Thoracic aorta (tissue), 2 donors: Measurements from ENCODE around the gene TOX2. TPM values are rescaled to one million over a fixed set of nuclear protein-coding genes. Genes with fewer than 3 reads are reported as not detected.

ENCODE experiments used
- ATAC-seq: fragments of 150-250 bp; one replicate; pipeline ENCODE4 v1.8.0; 2017; ENCODE audit warnings: low read depth; ENCODE audit not compliant: insufficient number of reproducible peaks, low FRiP score
- DNase-seq: peaks from one replicate; pipeline ENCODE4 v3.0.0-alpha.2; 2020; ENCODE audit warnings: low spot score
- H3K27ac ChIP-seq, 2 donors: fragments of 200-600 bp; sonication (generic); 1 replicate in 1 of 2; 2 replicates in 1 of 2; pipeline ENCODE4 v1.5.1; 2016; ENCODE audit warnings: mild to moderate bottlenecking in 2 of 2, moderate library complexity in 2 of 2
- H3K27me3 ChIP-seq: fragments of 200-600 bp; sonication (generic); replicated peaks from 2 replicates; pipeline ENCODE4 v1.6.0; 2016; ENCODE audit warnings: mild to moderate bottlenecking; ENCODE audit not compliant: insufficient read depth
- H3K36me3 ChIP-seq: fragments of 200-600 bp; sonication (generic); one replicate; pipeline ENCODE4 v1.5.1; 2016
- H3K4me1 ChIP-seq, 2 donors: fragments of 200-600 bp; sonication (generic); 1 replicate in 1 of 2; 2 replicates in 1 of 2; pipeline versions ENCODE4 v1.5.1 to v1.6.0; 2016; ENCODE audit warnings: low read depth in 2 of 2, mild to moderate bottlenecking in 1 of 2; ENCODE audit not compliant: control insufficient read depth in 1 of 2
- H3K4me3 ChIP-seq: fragments of 200-600 bp; sonication (generic); 2 replicates; pipeline ENCODE4 v1.5.1; 2016; ENCODE audit warnings: mild to moderate bottlenecking
- H3K9me3 ChIP-seq: fragments of 200-600 bp; sonication (generic); 2 replicates; pipeline ENCODE4 v1.5.1; 2016
- total RNA-seq, 2 donors: library from RNA; depleted of rRNA; stranded (reverse); fragments of >200 nt; gene quantifications; one replicate each; pipeline versions ENCODE4 v1.1.0 to v1.2.3, GENCODE V29; 2016
- TF ChIP-seq, protein P1 (sequence below): fragments of 200-600 bp; sonication (generic); IDR thresholded peaks from one replicate; pipeline ENCODE4 v1.5.1; 2019; ENCODE audit warnings: antibody characterized with exemption

TOX2 gene
- total RNA-seq, 2 donors from 2014 or later: 4.2 to 14.6 TPM

GRCh38 chr20:43946206-43946491 lies 31.5 kb downstream of the TOX2 start:
- Histone ChIP-seq H3K36me3 (no peaks in the 10 kb centered on the region), H3K4me1 (peaks cover 11 to 22% of the 10 kb centered on the region in 2 donors), H3K27me3 (no peaks in the 10 kb centered on the region), H3K4me3 (no peak overlapping the region), H3K27ac (no peak overlapping the region), H3K9me3 (no peaks in the 10 kb centered on the region)
- TF ChIP-seq, protein P1, sequence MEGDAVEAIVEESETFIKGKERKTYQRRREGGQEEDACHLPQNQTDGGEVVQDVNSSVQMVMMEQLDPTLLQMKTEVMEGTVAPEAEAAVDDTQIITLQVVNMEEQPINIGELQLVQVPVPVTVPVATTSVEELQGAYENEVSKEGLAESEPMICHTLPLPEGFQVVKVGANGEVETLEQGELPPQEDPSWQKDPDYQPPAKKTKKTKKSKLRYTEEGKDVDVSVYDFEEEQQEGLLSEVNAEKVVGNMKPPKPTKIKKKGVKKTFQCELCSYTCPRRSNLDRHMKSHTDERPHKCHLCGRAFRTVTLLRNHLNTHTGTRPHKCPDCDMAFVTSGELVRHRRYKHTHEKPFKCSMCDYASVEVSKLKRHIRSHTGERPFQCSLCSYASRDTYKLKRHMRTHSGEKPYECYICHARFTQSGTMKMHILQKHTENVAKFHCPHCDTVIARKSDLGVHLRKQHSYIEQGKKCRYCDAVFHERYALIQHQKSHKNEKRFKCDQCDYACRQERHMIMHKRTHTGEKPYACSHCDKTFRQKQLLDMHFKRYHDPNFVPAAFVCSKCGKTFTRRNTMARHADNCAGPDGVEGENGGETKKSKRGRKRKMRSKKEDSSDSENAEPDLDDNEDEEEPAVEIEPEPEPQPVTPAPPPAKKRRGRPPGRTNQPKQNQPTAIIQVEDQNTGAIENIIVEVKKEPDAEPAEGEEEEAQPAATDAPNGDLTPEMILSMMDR: no peak
- DNase-seq (no peak), ATAC-seq (no peak)

DNA sequence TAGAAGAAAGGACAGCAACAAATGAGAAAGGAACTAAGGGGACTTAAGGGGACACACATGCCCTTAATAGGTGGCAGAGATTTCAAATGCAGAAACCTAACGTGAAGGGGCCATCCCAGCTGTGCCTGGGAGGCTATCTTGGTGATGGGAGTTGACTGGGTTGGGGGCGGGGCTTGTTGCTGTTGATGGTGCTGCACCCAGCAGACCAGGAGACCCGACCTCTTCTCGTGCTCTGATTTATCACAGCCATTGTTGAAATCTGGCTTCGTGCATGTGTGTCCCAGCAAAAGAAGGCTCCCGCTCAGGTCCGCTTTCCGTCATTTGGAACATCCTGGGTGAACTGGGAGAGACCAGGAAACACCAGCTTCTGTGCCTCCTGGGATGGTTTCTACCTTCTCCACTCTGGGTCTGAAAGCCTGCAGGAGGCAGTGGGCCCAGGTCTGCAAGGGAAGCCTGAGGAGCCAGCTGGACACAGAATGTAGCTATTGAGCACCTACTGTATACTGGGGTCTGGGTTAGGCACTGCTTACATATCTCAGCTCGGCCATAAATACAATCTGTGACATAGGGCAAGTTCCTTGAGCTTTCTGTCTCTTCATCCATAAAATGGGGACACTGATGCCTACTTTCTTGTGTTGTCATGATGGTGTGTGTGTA lies 32.1 kb downstream of the TOX2 start:
- Histone ChIP-seq H3K9me3 (no peaks in the 10 kb centered on the region), H3K36me3 (no peaks in the 10 kb centered on the region), H3K27ac (no peak overlapping the region), H3K4me1 (peaks cover 11 to 16% of the 10 kb centered on the region in 2 donors), H3K27me3 (no peaks in the 10 kb centered on the region), H3K4me3 (no peak overlapping the region)
- DNase-seq (no peak), ATAC-seq (no peak)
- TF ChIP-seq, protein P1: no peak

GRCh38 chr20:43947316-43947710 lies 32.7 kb downstream of the TOX2 start:
- Histone ChIP-seq H3K36me3 (no peaks in the 10 kb centered on the region), H3K4me1 (peaks cover 9 to 11% of the 10 kb centered on the region in 2 donors), H3K9me3 (no peaks in the 10 kb centered on the region), H3K27ac (no peak overlapping the region), H3K27me3 (no peaks in the 10 kb centered on the region), H3K4me3 (no peak overlapping the region)
- ATAC-seq (no peak), DNase-seq (no peak)
- TF ChIP-seq, protein P1: no peak

DNA sequence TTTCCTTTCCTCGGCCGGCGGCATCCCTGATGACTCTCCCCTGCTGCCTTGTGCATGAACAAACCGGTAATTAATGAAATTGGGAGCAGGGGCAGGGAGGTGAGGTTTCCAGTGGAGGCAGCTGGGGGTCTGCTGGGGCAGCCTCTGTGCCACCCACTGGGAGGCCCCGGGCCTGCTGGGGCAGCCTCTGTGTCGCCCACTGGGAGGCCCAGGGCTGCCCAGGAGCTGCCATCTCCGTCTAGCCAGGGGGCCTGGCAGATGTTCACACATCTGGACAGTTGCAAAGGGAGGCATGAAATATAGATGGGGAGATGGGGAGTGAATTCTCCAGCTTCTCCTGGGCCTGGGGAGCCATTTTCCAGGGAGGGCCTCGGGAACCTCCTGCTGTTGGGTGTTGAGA lies 33.8 kb downstream of the TOX2 start:
- H3K4me3 ChIP-seq: no peak overlapping the region
- H3K27ac ChIP-seq: no peak overlapping the region
- H3K27me3 ChIP-seq: no peaks in the 10 kb centered on the region
- ATAC-seq (no peak), DNase-seq (no peak)
- TF ChIP-seq, protein P1: no peak
- no peaks in the 10 kb centered on the region for H3K9me3 ChIP-seq
- H3K36me3 ChIP-seq: no peaks in the 10 kb centered on the region
- no peaks in the 10 kb centered on the region for H3K4me1 ChIP-seq

DNA sequence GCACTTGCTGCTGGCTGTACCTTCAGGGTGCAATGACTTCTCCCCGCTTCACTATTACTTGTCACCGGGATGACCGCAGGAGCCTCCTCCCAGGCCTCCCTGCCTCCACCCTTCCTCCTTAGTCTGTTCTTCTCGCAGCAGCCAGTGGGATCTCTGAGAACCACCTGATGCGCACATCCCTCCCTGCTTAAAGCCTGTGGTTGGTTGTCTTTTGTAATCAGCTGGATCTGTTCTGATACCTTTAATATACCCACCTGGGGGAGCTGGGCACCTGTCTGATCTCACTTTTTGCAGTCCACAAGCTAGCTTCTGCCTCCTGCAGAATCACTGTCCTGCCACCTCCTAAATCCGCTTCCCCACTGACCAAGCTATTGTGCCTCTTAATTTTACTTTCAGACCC lies 34.6 kb downstream of the TOX2 start:
- no peak for DNase-seq
- Histone ChIP-seq H3K4me1 (peaks cover under 1 to 3% of the 10 kb centered on the region in 2 donors), H3K27ac (no peak overlapping the region), H3K4me3 (no peak overlapping the region), H3K9me3 (no peaks in the 10 kb centered on the region), H3K36me3 (no peaks in the 10 kb centered on the region), H3K27me3 (no peaks in the 10 kb centered on the region)
- TF ChIP-seq, protein P1: no peak
- no peak for ATAC-seq
